Upper lobe of left lung (tissue), 4 donors: ENCODE data around the gene CEBPE.

Experiments used
- EP300 ChIP-seq, 4 donors: sonication (generic); formaldehyde crosslinking; IDR thresholded peaks; one replicate each; pipeline ENCODE4 v1.5.1; 2017; ENCODE audit warnings: antibody characterized with exemption in 4 of 4, control low read depth in 2 of 4
- POLR2A ChIP-seq, 4 donors: fragments of 450-650 bp; IDR thresholded peaks; one replicate each; pipeline ENCODE4 v1.5.1; 2016 to 2017; ENCODE audit warnings: antibody characterized with exemption in 4 of 4, mild to moderate bottlenecking in 2 of 4
- TF ChIP-seq, protein P1 (sequence below), 6 experiments: fragments of 450-650 bp in 4 of 6; fragments of 200-600 bp in 2 of 6; sonication (generic) in 2 of 6; IDR thresholded peaks; one replicate each; pipeline ENCODE4 v1.5.1; 2016 to 2019; ENCODE audit warnings: antibody characterized with exemption in 6 of 6

DNA sequence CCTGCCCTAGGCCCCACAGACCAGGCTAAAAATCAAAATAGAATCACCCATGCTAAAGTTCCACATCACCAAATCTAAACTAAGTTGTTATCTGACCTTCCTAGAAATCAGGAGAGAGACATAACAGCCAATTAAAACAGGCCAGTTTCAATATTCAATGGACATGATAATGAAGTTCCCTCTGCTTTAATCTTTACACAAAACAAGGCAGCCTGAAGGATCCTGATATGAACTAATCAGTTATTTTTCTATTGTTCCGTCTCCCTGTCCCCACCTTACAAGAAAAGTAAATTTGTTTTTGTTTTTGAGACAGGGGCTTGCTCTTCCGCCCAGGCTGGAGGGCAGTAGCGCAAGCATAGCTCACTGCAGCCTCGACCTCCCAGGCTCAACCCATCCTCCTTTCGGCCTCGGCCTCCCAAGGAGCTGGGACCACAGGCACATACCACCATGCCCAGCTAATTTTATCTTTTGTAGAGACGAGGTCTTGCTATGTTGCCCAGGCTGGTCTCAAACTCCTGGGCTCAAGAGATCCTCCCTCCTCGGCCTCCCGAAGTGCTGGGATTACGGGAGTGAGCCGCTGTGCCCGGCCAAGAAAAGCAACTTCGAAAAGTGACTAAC lies 5.4 kb upstream of the CEBPE start:
- TF ChIP-seq, protein P1, sequence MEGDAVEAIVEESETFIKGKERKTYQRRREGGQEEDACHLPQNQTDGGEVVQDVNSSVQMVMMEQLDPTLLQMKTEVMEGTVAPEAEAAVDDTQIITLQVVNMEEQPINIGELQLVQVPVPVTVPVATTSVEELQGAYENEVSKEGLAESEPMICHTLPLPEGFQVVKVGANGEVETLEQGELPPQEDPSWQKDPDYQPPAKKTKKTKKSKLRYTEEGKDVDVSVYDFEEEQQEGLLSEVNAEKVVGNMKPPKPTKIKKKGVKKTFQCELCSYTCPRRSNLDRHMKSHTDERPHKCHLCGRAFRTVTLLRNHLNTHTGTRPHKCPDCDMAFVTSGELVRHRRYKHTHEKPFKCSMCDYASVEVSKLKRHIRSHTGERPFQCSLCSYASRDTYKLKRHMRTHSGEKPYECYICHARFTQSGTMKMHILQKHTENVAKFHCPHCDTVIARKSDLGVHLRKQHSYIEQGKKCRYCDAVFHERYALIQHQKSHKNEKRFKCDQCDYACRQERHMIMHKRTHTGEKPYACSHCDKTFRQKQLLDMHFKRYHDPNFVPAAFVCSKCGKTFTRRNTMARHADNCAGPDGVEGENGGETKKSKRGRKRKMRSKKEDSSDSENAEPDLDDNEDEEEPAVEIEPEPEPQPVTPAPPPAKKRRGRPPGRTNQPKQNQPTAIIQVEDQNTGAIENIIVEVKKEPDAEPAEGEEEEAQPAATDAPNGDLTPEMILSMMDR (IDR thresholded peaks at IDR 0.05) = no peak
- TF ChIP-seq POLR2A (IDR thresholded peaks at IDR 0.05) (no peak), EP300 (IDR thresholded peaks at IDR 0.05) (no peak)
